ENCODE results near the gene PHLPP2.
A peak's percentile ranks its signal among the peaks of the same experiment; 100 is the strongest.
"Not testable (repeated sequence)": the region's sequence is repeated elsewhere in the genome, so short reads cannot be mapped to it uniquely, and the experiment has no call there.

The PHLPP2 gene

GRCh38 chr16:71712501-71712900 is 12.0 kb downstream of the PHLPP2 start:
- DNase-seq, result no peak

GRCh38 chr16:71711789-71712188 is 12.7 kb downstream of the PHLPP2 start:
- DNase-seq, result no peak

GRCh38 chr16:71709229-71709781 is 15.2 kb downstream of the PHLPP2 start:
- DNase-seq, result no peak

- DNase-seq, result no peak
Measured at GRCh38 chr16:71708696-71709095, 15.8 kb downstream of the PHLPP2 start.

GRCh38 chr16:71707199-71707598 is 17.3 kb downstream of the PHLPP2 start:
- DNase-seq, result no peak

- no peak for DNase-seq
Measured at GRCh38 chr16:71706046-71706445, 18.5 kb downstream of the PHLPP2 start.

GRCh38 chr16:71703333-71703732 is 21.2 kb downstream of the PHLPP2 start:
- DNase-seq, result no peak

GRCh38 chr16:71700831-71701230 is 23.7 kb downstream of the PHLPP2 start:
- no peak for DNase-seq

- DNase-seq, result peak; percentile 79
Measured at GRCh38 chr16:71698491-71698890, 26.0 kb downstream of the PHLPP2 start.

- no peak for DNase-seq
Measured at GRCh38 chr16:71693164-71693563, 31.3 kb downstream of the PHLPP2 start.

- no peak for DNase-seq
Measured at GRCh38 chr16:71689901-71690300, 34.6 kb downstream of the PHLPP2 start.

GRCh38 chr16:71687861-71688260 is 36.6 kb downstream of the PHLPP2 start:
- no peak for DNase-seq

- not testable (repeated sequence) for DNase-seq
Measured at GRCh38 chr16:71684280-71684679, 40.2 kb downstream of the PHLPP2 start.

- no peak for DNase-seq
Measured at GRCh38 chr16:71681360-71681759, 43.1 kb downstream of the PHLPP2 start.

GRCh38 chr16:71676236-71676635 is 48.3 kb downstream of the PHLPP2 start:
- DNase-seq, result no peak

- no peak for DNase-seq
Measured at GRCh38 chr16:71675380-71675779, 49.1 kb downstream of the PHLPP2 start.

GRCh38 chr16:71674229-71674628 is 50.3 kb downstream of the PHLPP2 start:
- no peak for DNase-seq

- no peak for DNase-seq
Measured at GRCh38 chr16:71673582-71673973, 50.9 kb downstream of the PHLPP2 start.

- no peak for DNase-seq
Measured at GRCh38 chr16:71672803-71673581, 51.5 kb downstream of the PHLPP2 start.

GRCh38 chr16:71672125-71672524 is 52.4 kb downstream of the PHLPP2 start:
- no peak for DNase-seq

- DNase-seq, result no peak
Measured at GRCh38 chr16:71671165-71671564, 53.3 kb downstream of the PHLPP2 start.

- DNase-seq, result no peak
Measured at GRCh38 chr16:71670537-71670936, 54.0 kb downstream of the PHLPP2 start.

GRCh38 chr16:71669926-71670536 is 54.5 kb downstream of the PHLPP2 start:
- no peak for DNase-seq

GRCh38 chr16:71666928-71667707 is 57.4 kb downstream of the PHLPP2 start:
- DNase-seq, result no peak

Data from NCI-H82 (cell line).